ENCODE results near the gene ATOX1.

- TF ChIP-seq POLR2AphosphoS5 (IDR thresholded peaks at IDR 0.05; ENCODE audit: low read depth, low read length): no peak
- TF ChIP-seq SIN3A (IDR thresholded peaks at IDR 0.05; ENCODE audit: borderline replicate concordance, insufficient read depth, low read length): no peak
- no peak for TF ChIP-seq TAF1 (IDR thresholded peaks at IDR 0.05; ENCODE audit: borderline replicate concordance, insufficient read depth, low read length)
- TF ChIP-seq, protein P1, sequence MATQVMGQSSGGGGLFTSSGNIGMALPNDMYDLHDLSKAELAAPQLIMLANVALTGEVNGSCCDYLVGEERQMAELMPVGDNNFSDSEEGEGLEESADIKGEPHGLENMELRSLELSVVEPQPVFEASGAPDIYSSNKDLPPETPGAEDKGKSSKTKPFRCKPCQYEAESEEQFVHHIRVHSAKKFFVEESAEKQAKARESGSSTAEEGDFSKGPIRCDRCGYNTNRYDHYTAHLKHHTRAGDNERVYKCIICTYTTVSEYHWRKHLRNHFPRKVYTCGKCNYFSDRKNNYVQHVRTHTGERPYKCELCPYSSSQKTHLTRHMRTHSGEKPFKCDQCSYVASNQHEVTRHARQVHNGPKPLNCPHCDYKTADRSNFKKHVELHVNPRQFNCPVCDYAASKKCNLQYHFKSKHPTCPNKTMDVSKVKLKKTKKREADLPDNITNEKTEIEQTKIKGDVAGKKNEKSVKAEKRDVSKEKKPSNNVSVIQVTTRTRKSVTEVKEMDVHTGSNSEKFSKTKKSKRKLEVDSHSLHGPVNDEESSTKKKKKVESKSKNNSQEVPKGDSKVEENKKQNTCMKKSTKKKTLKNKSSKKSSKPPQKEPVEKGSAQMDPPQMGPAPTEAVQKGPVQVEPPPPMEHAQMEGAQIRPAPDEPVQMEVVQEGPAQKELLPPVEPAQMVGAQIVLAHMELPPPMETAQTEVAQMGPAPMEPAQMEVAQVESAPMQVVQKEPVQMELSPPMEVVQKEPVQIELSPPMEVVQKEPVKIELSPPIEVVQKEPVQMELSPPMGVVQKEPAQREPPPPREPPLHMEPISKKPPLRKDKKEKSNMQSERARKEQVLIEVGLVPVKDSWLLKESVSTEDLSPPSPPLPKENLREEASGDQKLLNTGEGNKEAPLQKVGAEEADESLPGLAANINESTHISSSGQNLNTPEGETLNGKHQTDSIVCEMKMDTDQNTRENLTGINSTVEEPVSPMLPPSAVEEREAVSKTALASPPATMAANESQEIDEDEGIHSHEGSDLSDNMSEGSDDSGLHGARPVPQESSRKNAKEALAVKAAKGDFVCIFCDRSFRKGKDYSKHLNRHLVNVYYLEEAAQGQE (IDR thresholded peaks at IDR 0.05; ENCODE audit: insufficient read depth in 1 of 2, low read depth in 2 of 2, low read length in 2 of 2): no peak
These were observed 22.8 kb upstream of the ATOX1 start for GRCh38 chr5:151781201-151781600.

All from PFSK-1 (cell line).